Measurements from ENCODE around the gene ABLIM1.

The ABLIM1 gene

DNA sequence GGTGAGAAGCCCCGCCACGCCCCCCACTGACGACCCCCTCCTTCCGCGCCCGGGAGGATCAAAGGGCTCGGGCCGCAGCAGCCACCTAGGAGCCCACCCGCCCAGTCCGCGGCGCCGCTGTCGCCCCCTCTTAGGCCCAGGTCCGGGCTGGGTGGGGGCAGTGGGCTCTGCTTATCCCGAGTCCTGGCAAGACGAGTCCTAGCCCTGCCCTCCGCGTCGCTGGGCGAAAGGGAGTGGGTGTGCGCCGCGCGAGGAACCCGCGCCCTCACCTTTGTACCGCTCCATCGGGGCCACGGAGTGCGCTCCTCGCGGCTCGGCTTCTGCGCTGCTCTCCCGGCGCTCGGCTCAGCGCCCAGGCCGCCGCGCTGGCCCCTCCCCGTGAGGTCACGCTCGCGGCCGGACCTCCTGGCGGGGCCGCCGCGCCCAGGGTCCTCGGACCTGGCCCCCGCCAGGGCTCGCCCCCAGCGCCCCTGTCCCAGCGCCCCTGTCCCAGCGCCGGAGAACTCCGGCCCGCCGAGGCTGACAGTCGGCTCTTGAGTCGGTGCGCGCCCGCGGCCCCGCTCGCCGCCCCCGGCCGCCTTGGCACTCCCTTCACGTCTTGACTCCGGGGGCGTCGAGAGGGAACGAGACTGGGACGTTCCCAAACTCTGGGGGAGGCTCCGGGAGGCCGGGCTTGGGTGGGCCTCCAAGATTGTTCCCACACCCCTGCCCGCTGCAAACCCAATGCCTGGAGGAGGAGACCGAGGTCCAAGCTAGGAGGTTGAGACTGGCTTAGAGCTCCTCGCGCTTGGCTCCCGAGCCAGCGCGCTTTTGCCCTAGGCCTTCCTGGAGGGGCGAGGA is 253.7 kb downstream of the ABLIM1 start, which contains the start of gene AFAP1L2 (continued):
- TF ChIP-seq KLF16 (tag by site-specific recombination; IDR thresholded peaks at IDR 0.05) (0 out of 2 replicates have a peak, but pooled peaks have one; percentile 11), ZNF555 (tag by site-specific recombination; conservative IDR thresholded peaks at IDR 0.05) (no peak), BCL11A (tag by site-specific recombination; IDR thresholded peaks at IDR 0.05; ENCODE audit: low read depth) (no peak), MEIS1 (CRISPR knock-in tag; IDR thresholded peaks at IDR 0.05; ENCODE audit: borderline replicate concordance) (no peak), ZNF239 (tag by site-specific recombination; IDR thresholded peaks at IDR 0.05) (no peak), SCRT2 (tag by site-specific recombination; IDR thresholded peaks at IDR 0.05) (peak; percentile 92), ZNF132 (tag by site-specific recombination; IDR thresholded peaks at IDR 0.05; ENCODE audit: borderline replicate concordance) (no peak), EGR2 (tag by site-specific recombination; IDR thresholded peaks at IDR 0.05; ENCODE audit: low read depth) (peak; percentile 72), GFI1B (tag by site-specific recombination; IDR thresholded peaks at IDR 0.05) (no peak), ZNF76 (tag by site-specific recombination; IDR thresholded peaks at IDR 0.05; ENCODE audit: borderline replicate concordance, low read depth) (no peak), ZNF302 (tag by site-specific recombination; IDR thresholded peaks at IDR 0.05; ENCODE audit: low read depth) (no peak), ZNF658 (tag by site-specific recombination; IDR thresholded peaks at IDR 0.05) (no peak), MYNN (tag by site-specific recombination; IDR thresholded peaks at IDR 0.05; ENCODE audit: borderline replicate concordance) (no peak), ZNF10 (tag by site-specific recombination; IDR thresholded peaks at IDR 0.05) (no peak), GLI4 (tag by site-specific recombination; IDR thresholded peaks at IDR 0.05) (no peak), ZNF23 (tag by site-specific recombination; IDR thresholded peaks at IDR 0.05; ENCODE audit: borderline replicate concordance) (no peak), ZNF670 (tag by site-specific recombination; IDR thresholded peaks at IDR 0.05; ENCODE audit: low read depth) (no peak), ZNF391 (tag by site-specific recombination; IDR thresholded peaks at IDR 0.05; ENCODE audit: borderline replicate concordance, low read depth) (no peak), ZNF335 (tag by site-specific recombination; conservative IDR thresholded peaks at IDR 0.05) (no peak; the same call in 1 of the 2 replicates)
- TF ChIP-seq, protein P1, sequence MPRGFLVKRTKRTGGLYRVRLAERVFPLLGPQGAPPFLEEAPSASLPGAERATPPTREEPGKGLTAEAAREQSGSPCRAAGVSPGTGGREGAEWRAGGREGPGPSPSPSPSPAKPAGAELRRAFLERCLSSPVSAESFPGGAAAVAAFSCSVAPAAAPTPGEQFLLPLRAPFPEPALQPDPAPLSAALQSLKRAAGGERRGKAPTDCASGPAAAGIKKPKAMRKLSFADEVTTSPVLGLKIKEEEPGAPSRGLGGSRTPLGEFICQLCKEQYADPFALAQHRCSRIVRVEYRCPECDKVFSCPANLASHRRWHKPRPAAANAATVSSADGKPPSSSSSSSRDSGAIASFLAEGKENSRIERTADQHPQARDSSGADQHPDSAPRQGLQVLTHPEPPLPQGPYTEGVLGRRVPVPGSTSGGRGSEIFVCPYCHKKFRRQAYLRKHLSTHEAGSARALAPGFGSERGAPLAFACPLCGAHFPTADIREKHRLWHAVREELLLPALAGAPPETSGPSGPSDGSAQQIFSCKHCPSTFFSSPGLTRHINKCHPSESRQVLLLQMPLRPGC (tag by site-specific recombination; IDR thresholded peaks at IDR 0.05): no peak
- TF ChIP-seq, protein P2, sequence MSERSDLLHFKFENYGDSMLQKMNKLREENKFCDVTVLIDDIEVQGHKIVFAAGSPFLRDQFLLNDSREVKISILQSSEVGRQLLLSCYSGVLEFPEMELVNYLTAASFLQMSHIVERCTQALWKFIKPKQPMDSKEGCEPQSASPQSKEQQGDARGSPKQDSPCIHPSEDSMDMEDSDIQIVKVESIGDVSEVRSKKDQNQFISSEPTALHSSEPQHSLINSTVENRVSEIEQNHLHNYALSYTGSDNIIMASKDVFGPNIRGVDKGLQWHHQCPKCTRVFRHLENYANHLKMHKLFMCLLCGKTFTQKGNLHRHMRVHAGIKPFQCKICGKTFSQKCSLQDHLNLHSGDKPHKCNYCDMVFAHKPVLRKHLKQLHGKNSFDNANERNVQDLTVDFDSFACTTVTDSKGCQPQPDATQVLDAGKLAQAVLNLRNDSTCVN (tag by site-specific recombination; optimal IDR thresholded peaks at IDR 0.05): peak; percentile 65
- TF ChIP-seq, protein P3, sequence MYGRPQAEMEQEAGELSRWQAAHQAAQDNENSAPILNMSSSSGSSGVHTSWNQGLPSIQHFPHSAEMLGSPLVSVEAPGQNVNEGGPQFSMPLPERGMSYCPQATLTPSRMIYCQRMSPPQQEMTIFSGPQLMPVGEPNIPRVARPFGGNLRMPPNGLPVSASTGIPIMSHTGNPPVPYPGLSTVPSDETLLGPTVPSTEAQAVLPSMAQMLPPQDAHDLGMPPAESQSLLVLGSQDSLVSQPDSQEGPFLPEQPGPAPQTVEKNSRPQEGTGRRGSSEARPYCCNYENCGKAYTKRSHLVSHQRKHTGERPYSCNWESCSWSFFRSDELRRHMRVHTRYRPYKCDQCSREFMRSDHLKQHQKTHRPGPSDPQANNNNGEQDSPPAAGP (tag by site-specific recombination; IDR thresholded peaks at IDR 0.05): 0 out of 2 replicates have a peak, but pooled peaks have one; percentile 9
- TF ChIP-seq, protein P4, sequence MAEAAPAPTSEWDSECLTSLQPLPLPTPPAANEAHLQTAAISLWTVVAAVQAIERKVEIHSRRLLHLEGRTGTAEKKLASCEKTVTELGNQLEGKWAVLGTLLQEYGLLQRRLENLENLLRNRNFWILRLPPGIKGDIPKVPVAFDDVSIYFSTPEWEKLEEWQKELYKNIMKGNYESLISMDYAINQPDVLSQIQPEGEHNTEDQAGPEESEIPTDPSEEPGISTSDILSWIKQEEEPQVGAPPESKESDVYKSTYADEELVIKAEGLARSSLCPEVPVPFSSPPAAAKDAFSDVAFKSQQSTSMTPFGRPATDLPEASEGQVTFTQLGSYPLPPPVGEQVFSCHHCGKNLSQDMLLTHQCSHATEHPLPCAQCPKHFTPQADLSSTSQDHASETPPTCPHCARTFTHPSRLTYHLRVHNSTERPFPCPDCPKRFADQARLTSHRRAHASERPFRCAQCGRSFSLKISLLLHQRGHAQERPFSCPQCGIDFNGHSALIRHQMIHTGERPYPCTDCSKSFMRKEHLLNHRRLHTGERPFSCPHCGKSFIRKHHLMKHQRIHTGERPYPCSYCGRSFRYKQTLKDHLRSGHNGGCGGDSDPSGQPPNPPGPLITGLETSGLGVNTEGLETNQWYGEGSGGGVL (tag by site-specific recombination; IDR thresholded peaks at IDR 0.05): peak; percentile 21; the same call in 1 of the 2 replicates
- TF ChIP-seq, protein P5, sequence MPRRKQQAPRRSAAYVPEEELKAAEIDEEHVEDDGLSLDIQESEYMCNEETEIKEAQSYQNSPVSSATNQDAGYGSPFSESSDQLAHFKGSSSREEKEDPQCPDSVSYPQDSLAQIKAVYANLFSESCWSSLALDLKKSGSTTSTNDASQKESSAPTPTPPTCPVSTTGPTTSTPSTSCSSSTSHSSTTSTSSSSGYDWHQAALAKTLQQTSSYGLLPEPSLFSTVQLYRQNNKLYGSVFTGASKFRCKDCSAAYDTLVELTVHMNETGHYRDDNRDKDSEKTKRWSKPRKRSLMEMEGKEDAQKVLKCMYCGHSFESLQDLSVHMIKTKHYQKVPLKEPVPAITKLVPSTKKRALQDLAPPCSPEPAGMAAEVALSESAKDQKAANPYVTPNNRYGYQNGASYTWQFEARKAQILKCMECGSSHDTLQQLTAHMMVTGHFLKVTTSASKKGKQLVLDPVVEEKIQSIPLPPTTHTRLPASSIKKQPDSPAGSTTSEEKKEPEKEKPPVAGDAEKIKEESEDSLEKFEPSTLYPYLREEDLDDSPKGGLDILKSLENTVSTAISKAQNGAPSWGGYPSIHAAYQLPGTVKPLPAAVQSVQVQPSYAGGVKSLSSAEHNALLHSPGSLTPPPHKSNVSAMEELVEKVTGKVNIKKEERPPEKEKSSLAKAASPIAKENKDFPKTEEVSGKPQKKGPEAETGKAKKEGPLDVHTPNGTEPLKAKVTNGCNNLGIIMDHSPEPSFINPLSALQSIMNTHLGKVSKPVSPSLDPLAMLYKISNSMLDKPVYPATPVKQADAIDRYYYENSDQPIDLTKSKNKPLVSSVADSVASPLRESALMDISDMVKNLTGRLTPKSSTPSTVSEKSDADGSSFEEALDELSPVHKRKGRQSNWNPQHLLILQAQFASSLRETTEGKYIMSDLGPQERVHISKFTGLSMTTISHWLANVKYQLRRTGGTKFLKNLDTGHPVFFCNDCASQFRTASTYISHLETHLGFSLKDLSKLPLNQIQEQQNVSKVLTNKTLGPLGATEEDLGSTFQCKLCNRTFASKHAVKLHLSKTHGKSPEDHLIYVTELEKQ (tag by site-specific recombination; IDR thresholded peaks at IDR 0.05; ENCODE audit: borderline replicate concordance): no peak
- TF ChIP-seq, protein P6, sequence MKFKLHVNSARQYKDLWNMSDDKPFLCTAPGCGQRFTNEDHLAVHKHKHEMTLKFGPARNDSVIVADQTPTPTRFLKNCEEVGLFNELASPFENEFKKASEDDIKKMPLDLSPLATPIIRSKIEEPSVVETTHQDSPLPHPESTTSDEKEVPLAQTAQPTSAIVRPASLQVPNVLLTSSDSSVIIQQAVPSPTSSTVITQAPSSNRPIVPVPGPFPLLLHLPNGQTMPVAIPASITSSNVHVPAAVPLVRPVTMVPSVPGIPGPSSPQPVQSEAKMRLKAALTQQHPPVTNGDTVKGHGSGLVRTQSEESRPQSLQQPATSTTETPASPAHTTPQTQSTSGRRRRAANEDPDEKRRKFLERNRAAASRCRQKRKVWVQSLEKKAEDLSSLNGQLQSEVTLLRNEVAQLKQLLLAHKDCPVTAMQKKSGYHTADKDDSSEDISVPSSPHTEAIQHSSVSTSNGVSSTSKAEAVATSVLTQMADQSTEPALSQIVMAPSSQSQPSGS (tag by site-specific recombination; IDR thresholded peaks at IDR 0.05; ENCODE audit: low read depth): no peak
- TF ChIP-seq, protein P7, sequence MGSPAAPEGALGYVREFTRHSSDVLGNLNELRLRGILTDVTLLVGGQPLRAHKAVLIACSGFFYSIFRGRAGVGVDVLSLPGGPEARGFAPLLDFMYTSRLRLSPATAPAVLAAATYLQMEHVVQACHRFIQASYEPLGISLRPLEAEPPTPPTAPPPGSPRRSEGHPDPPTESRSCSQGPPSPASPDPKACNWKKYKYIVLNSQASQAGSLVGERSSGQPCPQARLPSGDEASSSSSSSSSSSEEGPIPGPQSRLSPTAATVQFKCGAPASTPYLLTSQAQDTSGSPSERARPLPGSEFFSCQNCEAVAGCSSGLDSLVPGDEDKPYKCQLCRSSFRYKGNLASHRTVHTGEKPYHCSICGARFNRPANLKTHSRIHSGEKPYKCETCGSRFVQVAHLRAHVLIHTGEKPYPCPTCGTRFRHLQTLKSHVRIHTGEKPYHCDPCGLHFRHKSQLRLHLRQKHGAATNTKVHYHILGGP (tag by site-specific recombination; IDR thresholded peaks at IDR 0.05): no peak
